Fibroblast of skin of right biceps (primary cell): ENCODE results near the gene SLC27A2.
A peak's percentile ranks its signal among the peaks of the same experiment; 100 is the strongest.

Source experiments
- DNase-seq: peaks from one replicate; pipeline ENCODE4 v3.0.0-alpha.2; 2013

SLC27A2 gene

DNA sequence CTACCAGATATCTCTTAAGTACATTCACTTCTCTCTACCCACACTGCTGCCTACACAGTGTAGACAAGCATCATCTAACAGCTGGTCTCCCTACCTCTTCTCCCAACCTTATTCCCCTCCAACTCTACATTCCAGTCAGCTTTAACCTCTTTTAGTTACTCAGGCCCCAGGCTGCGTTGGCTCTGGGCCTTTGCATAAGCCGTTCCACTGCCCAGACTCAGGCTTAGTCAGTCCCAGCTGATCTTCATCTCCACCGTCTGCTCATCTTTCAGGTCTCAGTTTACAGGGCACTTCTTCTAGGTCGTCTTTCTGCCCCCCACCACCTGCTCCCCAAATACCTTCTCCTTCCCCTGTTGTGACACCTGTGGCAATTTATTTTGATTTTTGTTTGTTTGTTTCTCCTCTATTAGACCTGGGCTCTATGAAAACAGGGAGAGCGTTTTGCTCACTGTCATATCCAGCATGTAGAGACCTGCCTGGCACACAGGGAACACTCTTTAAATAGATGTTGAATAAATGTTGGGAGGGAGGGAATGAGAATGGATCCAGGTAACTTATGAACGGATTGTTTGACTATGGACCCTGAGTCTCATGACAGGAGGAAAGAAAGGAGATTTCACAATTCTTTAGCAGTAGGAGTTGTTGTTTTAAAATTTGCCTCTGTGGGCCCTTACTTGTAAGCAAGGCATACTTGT lies 11.1 kb downstream of the SLC27A2 start:
- DNase-seq: no peak

DNA sequence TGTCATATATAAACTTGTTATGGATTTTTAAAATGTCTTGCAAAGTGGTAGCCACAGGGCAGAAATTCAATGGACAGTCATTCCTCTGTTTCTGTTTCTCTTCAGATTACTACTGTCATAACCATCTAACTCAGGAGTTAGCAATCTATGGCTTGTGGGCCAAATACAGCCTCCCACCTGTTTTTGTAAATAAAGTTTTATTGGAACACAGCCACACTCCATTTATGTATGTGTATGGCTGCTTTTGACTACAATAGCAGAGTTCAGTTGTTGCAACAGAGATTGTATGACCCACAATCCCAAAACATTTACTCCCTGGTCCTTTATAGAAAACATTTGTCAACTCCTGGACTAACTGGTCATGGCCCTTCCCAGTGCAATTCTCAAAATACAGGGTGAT lies 20.0 kb downstream of the SLC27A2 start:
- DNase-seq: no peak

DNA sequence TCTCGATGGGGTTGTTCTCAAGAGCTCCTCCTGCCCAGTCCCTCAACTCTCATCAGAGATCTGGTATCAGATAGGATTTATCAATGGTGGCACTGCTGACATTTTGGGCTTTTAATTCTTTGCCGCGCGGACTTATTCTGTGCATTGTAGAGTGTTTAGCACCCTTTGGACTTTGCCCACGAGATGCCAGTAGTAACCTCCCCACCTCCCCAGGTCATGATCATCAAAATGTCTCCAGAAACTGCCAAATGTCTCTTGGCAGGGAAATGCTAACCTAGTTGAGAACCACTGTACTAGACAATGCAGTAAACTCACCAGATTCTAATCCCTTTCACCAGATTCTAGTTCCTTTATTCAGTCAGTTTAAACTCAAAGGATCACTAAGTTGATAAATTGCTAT lies 24.0 kb downstream of the SLC27A2 start:
- DNase-seq: no peak

DNA sequence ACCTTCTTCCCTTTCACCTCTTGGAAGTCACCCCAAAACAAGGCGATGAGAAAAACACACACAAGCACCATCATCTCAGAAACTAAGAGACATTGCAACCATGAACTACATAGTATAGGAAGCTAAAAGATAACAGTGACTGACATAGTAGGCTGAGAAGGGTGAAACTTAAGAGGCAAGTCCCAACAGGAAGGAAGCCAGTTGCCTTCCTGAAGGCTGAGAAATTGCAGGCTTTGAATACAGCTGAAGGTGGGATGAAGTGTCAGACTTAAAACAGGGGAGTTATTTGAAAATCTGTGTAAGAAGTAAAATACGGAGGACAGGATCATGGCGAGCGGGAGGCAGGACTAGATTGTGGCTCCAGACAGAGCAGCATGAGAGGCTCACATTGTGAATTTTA lies 27.8 kb downstream of the SLC27A2 start:
- no peak for DNase-seq

DNA sequence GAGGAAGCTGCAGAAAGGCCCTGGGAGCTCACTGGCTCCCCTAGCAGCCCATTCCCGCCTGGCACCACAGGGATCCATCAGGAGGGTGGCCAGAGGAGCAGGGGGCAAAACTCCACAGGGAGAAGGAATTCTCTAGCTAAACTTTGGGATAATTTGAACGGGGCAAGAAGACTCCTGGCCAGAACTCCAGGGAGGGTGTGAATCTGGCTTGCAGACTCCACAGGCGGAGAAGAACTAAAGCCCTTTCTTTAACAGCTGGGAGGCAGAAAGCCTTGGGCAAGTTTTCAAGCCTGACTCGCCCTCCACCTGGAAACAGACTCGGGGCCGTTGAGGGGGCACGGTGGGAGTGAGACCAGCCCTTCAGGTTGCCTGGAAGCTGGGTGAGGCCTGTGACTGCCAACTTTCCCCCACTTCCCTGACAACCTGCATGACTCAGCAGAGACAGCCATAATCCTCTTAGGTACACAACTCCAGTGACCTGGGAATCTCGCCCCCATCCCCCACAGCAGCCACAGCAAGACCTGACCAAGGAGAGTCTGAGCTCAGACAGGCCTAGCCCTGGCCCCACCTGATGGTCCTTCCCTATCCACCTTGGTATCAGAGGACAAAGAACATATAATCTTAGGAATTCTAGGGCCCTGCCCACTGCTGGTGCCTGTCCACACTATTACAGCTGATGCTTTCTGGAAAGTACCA lies 28.6 kb downstream of the SLC27A2 start:
- DNase-seq: no peak

DNA sequence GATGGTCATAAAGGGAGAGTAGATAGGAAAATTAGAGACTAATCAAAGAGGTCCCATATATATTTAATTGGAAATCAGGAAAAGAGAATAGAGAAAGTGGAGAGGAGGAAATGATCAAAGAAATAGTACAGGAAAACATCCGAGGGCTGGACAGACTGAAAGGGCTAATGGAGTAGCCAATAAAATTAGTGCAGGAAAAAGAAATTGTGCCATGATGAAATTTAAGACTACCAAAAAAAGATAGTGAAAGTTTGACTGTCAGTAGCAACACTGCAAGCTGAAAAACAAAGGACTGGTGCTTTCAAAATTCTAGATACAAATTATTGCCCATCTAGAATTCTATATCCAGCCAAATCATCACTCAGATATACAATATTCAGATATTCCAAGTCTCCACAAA lies 36.3 kb downstream of the SLC27A2 start:
- DNase-seq: no peak

DNA sequence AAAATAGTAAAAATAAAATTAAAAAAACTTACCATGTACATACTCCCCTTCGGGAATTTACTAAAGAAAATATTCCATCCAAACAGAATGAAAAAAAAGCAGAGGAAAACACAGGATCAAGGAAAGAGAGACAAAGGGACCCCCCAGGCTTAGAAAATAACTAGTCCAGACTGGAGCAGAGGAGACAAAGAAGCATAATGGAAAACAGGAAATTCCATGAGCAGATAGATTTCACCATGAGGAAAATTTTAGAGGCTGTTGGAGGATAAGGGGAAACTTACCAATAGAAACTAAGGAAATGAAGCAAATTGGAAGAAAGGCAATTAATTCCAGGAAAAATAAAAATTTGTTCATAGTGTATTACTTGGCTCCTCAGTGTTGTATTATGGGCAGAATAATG lies 36.7 kb downstream of the SLC27A2 start:
- DNase-seq: no peak

DNA sequence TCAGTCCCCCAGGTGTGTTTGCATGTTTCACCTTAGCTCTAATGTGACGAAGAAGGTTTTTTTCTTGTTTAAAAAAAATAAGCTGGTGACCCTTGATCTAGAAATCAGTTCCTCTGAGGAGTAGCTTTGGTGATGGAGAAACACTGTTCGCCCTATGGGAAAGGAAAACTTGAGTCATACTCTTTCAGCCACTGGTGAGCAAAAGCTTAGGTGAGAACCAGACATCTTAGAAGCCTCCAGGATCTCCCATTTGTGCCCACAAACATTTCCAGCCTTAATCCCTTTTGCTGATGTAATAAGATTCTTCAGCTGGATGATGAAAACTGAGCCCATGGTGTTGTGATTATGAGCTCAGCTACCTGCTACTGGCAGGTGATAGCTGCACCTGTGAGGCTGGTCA lies 37.8 kb downstream of the SLC27A2 start:
- DNase-seq: peak; percentile 11

DNA sequence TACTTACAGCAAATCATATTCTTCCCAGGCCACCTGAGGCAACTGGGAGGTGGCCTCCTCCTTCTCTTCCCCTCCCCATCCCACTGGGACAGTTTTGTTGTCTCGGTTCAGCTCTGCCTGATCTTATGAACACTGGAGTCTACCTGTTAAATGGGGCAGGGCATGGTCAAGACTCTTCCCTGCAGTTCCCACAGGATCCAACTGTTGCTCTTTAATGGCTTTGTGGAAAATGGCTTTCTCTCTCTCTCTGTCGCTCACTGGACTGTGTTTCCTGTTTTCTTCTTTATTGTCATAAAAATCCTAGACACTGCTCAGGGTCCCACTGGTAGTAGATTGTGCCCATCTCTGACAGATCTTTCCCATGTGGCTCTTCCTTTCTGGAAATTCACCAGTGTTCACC lies 40.2 kb downstream of the SLC27A2 start:
- DNase-seq: no peak

DNA sequence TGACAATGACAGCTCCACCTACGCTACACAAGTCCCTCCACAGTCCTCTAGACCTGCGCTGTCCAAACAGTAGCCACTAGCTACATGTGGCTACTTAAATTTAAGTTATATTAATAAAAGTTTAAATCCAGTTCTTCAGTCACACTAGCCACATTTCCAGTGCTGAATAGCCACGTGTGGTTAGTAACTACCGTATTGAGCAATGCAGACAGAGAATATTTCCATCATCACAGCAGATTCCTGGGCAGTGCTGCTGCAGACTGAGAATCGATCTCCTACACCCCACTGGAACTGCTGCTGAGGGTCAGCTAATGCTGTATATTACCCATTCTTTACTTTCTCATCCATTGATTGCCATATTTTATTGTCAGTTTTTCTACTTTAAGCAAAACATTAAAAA lies 42.6 kb downstream of the SLC27A2 start:
- DNase-seq: no peak

DNA sequence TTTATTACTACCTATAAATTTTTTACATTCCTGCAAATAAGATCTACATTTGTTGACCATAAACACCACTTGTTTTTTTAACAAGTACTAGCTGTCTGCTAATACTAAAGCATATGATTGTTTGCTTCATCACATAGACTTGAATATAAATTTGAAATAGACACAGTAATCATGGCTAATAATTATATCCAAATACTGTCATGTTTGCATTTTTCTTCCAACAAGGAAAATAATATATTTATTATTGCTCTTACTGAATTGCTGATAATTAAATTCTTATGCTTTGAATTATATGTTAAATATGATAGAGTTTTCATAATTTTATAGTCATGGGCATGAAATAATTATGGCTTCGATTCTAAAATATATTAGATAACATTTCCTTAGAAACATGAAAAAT lies 43.1 kb downstream of the SLC27A2 start:
- DNase-seq: no peak

DNA sequence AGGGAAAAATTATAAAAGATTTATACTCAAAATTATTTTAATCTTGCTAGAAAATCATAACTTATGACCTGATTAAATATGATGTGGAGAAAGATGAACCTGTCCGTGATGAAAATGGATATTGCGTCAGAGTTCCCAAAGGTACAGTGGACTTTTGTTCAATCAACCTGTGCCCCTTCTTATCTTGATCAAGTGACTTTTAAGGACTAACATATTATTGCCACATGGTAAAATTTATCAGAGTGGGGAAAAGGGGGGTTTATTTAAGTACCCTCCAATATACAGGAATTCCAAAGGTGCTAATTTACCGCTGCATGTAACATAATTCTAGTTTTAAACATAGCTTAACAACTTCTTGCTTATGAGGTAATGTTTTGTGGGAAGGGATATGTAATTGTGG lies 43.9 kb downstream of the SLC27A2 start:
- DNase-seq: no peak

DNA sequence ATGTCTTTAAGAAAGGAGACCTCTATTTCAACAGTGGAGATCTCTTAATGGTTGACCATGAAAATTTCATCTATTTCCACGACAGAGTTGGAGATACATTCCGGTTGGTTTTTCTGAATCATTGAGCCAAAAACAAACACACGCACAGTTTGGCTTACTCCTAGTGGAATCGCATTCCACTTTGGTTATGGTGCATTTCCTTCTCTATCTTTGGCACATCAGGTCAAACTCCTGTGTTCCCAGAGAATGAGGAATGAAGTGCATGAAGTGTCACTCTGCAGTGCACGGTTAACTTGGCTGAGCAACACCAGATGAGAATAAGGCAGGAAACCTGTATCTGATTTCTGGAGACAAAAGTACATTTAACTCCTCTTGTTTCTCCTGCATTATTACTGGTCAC lies 45.1 kb downstream of the SLC27A2 start:
- DNase-seq: peak; percentile 68

DNA sequence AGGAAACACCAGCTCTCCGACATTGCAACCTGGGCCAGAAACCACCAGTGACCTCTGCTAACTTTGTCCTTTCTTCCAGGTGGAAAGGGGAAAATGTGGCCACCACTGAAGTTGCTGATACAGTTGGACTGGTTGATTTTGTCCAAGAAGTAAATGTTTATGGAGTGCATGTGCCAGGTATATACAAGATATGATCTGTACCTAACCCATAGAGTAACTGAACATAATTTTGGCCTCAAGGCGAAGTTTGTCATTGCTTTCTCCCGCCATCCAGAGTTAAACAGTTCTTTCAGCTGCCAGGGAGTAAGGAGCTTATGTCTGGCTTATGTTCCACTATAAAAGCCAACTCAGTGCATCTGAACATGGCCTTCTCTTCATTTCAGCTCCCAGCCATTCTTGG lies 46.9 kb downstream of the SLC27A2 start:
- DNase-seq: no peak

DNA sequence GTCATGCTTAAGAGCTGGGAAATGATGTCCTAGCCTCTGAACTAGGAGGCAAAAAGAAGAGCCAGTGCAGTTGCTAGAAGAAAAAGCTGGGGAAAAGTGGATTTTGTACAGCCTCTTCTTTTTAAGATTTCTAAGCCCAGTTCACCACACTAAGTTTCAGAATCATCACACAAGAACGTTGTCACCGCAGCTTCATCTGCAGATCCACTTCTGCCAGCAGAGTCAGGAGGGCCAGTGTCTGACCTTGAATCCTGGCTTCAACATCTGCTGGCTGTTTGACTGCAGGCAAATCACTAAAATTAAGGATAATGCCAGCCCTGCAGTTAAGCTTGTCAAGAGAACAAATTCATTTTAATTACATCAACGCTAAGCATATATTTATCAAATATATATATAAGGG lies 47.3 kb downstream of the SLC27A2 start:
- no peak for DNase-seq

DNA sequence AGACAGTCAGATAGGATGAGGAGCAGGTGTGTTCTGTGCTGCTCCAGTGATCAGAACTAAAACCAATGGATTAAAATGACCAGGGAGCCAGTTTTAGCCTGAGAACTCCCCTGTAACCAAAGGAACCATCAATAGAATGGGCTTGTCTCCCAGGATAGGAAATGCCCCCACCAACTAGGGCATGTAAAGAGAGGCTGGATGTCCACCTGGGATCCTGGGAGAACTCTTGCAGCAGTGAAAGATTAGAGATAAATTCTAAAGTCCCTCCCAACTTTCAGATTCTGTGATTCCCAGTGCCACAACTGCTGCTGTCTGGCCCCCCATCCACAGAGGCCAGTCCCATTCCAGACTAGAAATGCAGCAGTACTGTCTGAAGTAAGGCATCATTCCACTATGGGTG lies 49.8 kb downstream of the SLC27A2 start:
- DNase-seq: no peak

DNA sequence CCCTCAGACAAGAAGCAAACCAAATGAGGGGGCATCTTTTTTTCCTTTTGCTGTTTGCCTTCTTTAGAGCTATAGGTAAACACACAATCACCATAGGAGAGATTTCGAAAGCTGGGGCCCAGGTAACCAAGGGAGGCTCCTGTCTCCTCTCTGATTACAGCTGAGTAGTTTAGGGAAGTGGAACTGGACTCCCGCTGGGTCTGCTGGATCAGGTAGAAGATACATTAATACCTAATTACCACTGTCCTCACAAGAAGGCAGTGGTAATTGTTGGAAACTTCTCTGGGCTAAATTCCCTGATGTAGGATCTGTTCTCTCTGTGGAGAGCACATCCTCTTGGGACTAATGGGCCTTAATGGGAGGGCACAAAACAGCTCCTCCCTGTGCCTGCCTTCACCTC lies 50.8 kb downstream of the SLC27A2 start:
- no peak for DNase-seq

DNA sequence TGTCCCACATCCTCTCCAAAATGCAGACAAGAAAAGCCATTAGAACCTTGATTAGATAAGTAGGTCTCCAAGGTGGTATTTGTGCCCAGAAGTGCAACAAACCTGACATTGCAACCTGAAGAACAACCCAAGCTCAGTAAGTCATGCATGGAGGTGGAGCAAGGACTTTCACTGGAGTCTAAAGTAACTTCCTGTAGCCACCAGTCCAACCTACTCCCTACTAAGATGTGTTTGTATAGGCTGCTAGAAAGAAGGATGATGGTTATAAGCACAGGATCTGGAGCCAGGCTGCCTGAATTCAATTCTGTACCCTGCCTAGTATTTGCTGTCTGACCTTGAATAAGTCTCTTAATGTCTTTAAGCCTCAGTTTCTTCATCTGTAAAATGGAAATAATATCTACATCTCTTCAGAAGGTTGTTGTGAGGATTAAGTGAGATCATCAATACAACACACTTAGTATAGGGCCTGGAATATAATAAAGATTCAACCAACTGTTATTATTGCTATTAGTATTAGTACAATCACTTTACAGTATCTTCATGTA lies 51.3 kb downstream of the SLC27A2 start:
- no peak for DNase-seq

DNA sequence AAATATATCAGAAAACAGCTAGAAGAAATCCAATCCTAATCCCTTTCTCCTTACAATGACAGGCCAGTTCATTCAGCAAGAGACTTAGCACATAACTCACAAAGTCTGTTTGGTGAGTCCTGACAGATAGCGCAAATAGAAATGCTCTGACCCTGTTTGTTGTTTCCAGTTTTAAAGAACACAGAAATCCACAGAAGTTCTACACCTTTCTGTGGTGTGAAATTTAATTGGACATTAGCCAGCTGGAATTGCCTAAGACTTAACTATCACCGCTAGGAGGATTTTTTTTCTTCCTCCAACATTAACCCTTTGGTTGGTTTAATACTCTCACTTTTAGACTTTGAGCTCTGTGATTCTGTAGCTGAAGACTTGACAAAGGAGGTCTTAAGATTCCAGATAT lies 52.8 kb downstream of the SLC27A2 start:
- DNase-seq: no peak

DNA sequence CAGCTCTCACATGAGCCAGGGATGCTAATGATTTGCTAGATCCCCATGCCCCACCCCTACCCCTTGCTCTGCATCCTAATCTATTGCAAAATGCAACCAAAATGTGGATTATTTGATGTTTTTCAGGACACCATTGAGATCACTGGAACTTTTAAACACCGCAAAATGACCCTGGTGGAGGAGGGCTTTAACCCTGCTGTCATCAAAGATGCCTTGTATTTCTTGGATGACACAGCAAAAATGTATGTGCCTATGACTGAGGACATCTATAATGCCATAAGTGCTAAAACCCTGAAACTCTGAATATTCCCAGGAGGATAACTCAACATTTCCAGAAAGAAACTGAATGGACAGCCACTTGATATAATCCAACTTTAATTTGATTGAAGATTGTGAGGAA lies 53.8 kb downstream of the SLC27A2 start:
- peak; percentile 32 for DNase-seq

DNA sequence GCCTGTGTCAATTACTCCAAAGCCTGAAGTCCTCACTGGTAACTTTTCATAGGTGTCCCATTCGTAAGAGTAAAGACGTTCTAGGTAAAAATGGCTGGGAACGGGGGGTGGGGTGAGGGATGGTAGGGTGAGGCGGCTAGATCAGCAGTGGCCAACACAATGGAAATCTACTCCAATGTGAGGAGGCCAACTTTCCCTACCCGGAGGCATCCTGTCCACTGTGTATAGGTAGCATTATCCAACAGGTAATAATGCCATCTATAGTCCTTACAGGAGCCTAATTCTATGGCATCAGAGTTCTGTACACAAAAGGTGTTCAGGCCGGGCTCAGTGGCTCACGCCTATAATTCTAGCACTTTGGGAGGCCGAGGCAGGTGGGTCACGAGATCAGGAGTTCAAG lies 54.4 kb downstream of the SLC27A2 start:
- DNase-seq: no peak

DNA sequence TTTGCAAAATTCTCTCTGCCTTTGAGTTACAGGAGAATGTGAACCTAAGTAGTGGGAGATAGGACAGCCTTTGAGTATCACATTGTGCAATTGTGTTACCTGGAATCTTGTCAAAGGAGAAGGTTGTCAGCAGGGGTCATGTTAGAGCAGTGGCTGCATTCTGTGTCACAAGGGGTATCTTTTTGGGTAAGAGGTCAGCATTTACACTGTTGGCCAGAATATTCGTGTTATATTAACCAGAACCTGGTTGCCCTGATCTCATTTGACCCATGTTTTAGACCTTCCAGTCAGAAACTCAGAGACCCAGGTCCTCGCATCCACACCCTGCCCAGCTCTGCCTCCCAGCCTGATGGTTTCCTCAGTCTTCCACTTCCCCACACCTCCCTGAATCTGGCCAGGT lies 56.3 kb downstream of the SLC27A2 start:
- DNase-seq: no peak

DNA sequence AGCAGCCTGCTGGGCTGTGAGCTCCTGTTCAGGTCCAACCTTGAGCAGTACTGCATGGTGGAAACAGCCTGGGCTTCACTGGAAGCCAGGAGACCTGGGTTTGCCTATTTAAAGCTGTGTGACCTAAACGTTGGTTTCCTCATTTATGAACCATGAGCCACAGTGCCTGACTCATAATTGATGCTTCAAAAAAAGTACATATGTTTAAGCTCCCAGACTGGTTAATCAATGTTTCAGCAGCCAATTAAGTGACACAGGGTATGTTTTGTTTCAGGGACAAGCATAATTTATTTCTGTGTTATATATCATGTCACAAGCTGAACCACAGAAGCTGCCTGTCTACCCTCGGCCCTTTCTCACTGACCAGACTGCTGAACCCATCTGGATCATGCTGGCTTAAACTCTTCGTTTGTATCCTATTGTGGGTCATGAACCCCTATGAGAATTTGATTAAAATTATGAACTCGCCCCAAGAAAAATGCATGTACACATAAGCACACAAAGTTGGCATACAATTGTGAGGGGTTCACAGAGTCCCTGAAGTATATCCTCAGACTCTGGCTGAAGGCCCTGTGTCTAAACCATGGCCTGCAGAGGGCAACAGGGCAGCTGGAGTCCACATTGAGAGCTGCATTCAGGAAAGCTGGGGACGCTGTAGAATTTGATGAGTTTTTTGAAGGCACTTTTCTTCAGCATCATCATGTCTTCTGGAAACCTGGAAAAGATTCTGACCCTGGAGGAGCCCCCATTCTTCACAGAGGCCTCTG lies 59.9 kb downstream of the SLC27A2 start:
- DNase-seq: peak; percentile 71

DNA sequence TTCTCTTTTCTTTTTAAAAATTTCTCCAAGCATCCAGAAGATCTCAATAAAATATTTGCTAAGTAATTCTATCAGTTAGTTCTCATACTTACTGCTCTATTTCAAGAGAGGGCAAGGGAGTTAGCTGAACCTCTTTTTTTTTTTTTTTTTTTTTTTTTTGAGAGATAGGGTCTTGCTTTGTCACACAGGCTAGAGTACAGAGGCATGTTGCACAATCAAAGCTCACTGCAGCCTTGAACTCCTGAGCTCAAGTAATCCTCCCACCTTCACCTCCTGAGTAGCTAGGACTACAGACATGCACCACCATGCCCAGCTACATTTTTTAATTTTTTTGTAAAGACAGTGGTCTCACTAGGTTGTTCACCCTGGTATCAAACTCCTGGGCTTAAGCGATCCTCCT lies 62.2 kb downstream of the SLC27A2 start:
- DNase-seq: no peak
